Measurements from ENCODE around the gene TMEM108. TPM values are rescaled to one million over a fixed set of nuclear protein-coding genes. Genes with fewer than 3 reads are reported as not detected.

Gene TMEM108
- total and polyA plus RNA-seq, 10 of the 15 experiments (the other 5 are each of a cell fraction or from before 2014, with no cell fraction given), result 0.02 to 0.58 (median 0.12) TPM; not detected in 5

DNA sequence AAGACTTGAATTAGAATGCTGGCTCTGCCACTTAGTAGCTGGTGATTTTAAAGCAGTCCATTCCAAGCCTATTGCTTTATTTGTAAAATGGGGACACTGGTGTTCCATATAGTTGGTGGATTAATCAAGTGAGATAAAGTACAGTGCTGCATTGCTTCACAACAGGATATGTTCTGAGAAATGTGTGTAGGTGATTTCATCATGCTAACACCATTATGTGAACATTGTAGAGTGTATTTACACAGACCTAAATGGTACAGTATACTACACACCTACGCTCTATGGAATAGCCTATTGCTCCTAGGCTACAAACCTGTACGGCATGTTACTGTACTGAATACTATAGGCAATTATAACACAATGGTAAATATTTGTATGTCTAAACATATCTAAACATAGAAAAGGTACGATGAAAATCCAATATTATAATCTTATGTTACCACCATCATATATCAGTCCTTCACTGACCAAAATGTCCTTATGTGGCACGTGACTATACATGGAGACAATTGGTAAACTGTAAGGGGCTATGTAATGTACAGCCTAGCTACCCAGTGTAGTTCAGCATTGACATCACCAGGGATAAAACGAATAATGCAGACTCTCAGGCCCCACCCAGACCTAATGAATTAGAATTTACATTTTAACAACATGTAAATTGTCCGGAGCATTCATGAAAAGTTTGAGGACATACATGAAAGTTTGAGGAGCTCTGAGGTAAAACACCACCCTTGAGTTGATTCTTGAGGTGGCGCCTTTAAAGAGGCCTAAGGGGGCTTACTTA is 240.3 kb downstream of the TMEM108 start:
- FAIRE-seq, result no peak
- H3K4me2 ChIP-seq (ENCODE audit: control insufficient read depth, insufficient read depth), result no peak overlapping the region

DNA sequence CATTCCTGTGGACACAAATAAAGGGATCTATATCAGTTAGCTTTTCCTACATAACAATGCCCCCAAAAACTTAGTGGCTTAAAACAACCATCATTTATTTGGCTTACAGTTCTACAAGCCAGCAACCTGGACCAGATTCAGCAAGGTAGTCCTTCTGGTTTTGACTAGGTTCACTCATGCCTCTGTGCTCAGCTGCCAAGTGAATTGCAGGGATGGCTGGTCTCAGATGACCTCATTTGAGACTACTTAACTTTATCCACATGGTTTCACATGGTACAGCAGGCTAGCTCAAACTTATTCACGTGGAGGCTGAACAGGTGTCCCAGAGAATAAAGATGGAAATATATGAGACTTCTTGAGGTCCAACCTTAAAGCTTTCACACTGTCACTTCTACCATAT is 242.4 kb downstream of the TMEM108 start:
- Histone ChIP-seq H3K27ac (ENCODE audit: control insufficient read depth, insufficient read depth) (no peak overlapping the region), H3K9me3 (replicated peaks; ENCODE audit: control insufficient read depth, insufficient read depth, low read length) (no peaks in the 10 kb centered on the region), H2AFZ (ENCODE audit: control insufficient read depth, low read depth, low read length) (no peak overlapping the region), H3K79me2 (ENCODE audit: control insufficient read depth, insufficient read depth, low read length) (no peaks in the 10 kb centered on the region), H3K27me3 (replicated peaks in 1 of 2; ENCODE audit: control insufficient read depth in 2 of 2, insufficient read depth in 2 of 2, low read length in 1 of 2) (no peaks in the 10 kb centered on the region), H3K4me1 (ENCODE audit: control insufficient read depth, insufficient read depth, low read length) (no peaks in the 10 kb centered on the region), H3K9ac (ENCODE audit: control insufficient read depth, insufficient read depth, low read length) (no peak overlapping the region), H3K4me2 (ENCODE audit: control insufficient read depth, insufficient read depth) (no peak overlapping the region), H3K4me3 (no peak overlapping the region), H3K36me3 (ENCODE audit: control insufficient read depth in 2 of 2, insufficient read depth in 2 of 2, low read length in 1 of 2) (no peaks in the 10 kb centered on the region), H4K20me1 (ENCODE audit: control insufficient read depth, insufficient read depth) (no peaks in the 10 kb centered on the region)
- intact Hi-C loops (cut with micrococcal nuclease; ENCODE audit: unreplicated experiment) (no loop called here), in situ Hi-C loops (cut with MboI) (no loop called here)
- WGBS (ENCODE audit: insufficient coverage, insufficient replicate concordance, low lambda C conversion rate, missing lambda C conversion rate), result 0% methylated on average over 1 of the region's 1 CpG
- peak; percentile 7 for FAIRE-seq
- SMC1A ChIA-PET (ENCODE audit: uncharacterized antibody, unreplicated experiment), result no interaction called here
- RAD21 ChIA-PET (ENCODE audit: unreplicated experiment), result no interaction called here
- ATAC-seq, result 0 out of 3 replicates have a peak, but pooled peaks have one; percentile 28
- POLR2A ChIA-PET, result no interaction called here
- CTCF ChIA-PET, result interaction anchor here (0.7 kb wide), 1 partner anchor 558 kb away, joined by 3 read pairs; no protein-coding TSS in a partner anchor
- BruUV-seq (replicated peaks), result no TSS peak
- DNase-seq (ENCODE audit: low read depth, low spot score), result no peak
- TF ChIP-seq RBBP5 (conservative IDR thresholded peaks at IDR 0.05) (no peak), SMAD5 (IDR thresholded peaks at IDR 0.05; ENCODE audit: low read depth) (no peak), LARP7 (IDR thresholded peaks at IDR 0.05) (no peak), FOXM1 (IDR thresholded peaks at IDR 0.05; ENCODE audit: low read depth, low read length) (no peak), BACH1 (IDR thresholded peaks at IDR 0.05; ENCODE audit: borderline replicate concordance) (no peak), TBL1XR1 (IDR thresholded peaks at IDR 0.05; ENCODE audit: low read depth, low read length) (no peak), EED (IDR thresholded peaks at IDR 0.05; ENCODE audit: low read depth) (no peak), CBFB (IDR thresholded peaks at IDR 0.05; ENCODE audit: low read depth) (no peak), BMI1 (IDR thresholded peaks at IDR 0.05; ENCODE audit: borderline replicate concordance) (no peak), POLR2A (IDR thresholded peaks at IDR 0.05; ENCODE audit: low read depth, low read length) (no peak), MYC (IDR thresholded peaks at IDR 0.05; ENCODE audit: insufficient read depth, insufficient read length, insufficient replicate concordance, low read length, severe bottlenecking) (no peak), FOXK2 (IDR thresholded peaks at IDR 0.05) (no peak), ETV6 (conservative IDR thresholded peaks at IDR 0.05 in 1 of 2, IDR thresholded peaks at IDR 0.05 in 1 of 2; ENCODE audit: borderline replicate concordance in 1 of 2, low read depth in 1 of 2) (no peak), NBN (IDR thresholded peaks at IDR 0.05) (no peak), RB1 (IDR thresholded peaks at IDR 0.05; ENCODE audit: borderline replicate concordance) (no peak)
- TF ChIP-seq, protein P1, sequence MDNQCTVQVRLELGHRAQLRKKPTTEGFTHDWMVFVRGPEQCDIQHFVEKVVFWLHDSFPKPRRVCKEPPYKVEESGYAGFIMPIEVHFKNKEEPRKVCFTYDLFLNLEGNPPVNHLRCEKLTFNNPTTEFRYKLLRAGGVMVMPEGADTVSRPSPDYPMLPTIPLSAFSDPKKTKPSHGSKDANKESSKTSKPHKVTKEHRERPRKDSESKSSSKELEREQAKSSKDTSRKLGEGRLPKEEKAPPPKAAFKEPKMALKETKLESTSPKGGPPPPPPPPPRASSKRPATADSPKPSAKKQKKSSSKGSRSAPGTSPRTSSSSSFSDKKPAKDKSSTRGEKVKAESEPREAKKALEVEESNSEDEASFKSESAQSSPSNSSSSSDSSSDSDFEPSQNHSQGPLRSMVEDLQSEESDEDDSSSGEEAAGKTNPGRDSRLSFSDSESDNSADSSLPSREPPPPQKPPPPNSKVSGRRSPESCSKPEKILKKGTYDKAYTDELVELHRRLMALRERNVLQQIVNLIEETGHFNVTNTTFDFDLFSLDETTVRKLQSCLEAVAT (IDR thresholded peaks at IDR 0.05), result no peak

More for the DNA sequence above, 240.3 kb downstream of the TMEM108 start:
- H3K9ac ChIP-seq (ENCODE audit: control insufficient read depth, insufficient read depth, low read length), result no peak overlapping the region
- in situ Hi-C loops (cut with MboI), result no loop called here
- H3K36me3 ChIP-seq (ENCODE audit: control insufficient read depth in 2 of 2, insufficient read depth in 2 of 2, low read length in 1 of 2), result no peaks in the 10 kb centered on the region
- no peak for TF ChIP-seq CBX3 (IDR thresholded peaks at IDR 0.05; ENCODE audit: borderline replicate concordance, low read depth)
- no peak for TF ChIP-seq ZNF207 (IDR thresholded peaks at IDR 0.05; ENCODE audit: borderline replicate concordance)
- TF ChIP-seq POLR2AphosphoS2 (IDR thresholded peaks at IDR 0.05; ENCODE audit: low read depth, low read length), result no peak
- TF ChIP-seq ZNF24 (IDR thresholded peaks at IDR 0.05), result no peak
- TF ChIP-seq BHLHE40 (IDR thresholded peaks at IDR 0.05; ENCODE audit: borderline replicate concordance in 1 of 2, low read depth in 2 of 2, low read length in 1 of 2), result no peak
- TF ChIP-seq BRCA1 (IDR thresholded peaks at IDR 0.05; ENCODE audit: low read depth, low read length), result no peak
- BruUV-seq (replicated peaks), result no TSS peak
- RAD21 ChIA-PET (ENCODE audit: unreplicated experiment), result no interaction called here
- ATAC-seq (no peak), DNase-seq (ENCODE audit: low read depth, low spot score) (no peak)
- H2AFZ ChIP-seq (ENCODE audit: control insufficient read depth, low read depth, low read length), result no peak overlapping the region
- CTCF ChIA-PET, result no interaction called here
- H3K9me3 ChIP-seq (replicated peaks; ENCODE audit: control insufficient read depth, insufficient read depth, low read length), result no peaks in the 10 kb centered on the region
- H3K4me1 ChIP-seq (ENCODE audit: control insufficient read depth, insufficient read depth, low read length), result no peaks in the 10 kb centered on the region
- no peak overlapping the region for H3K4me3 ChIP-seq
- no peaks in the 10 kb centered on the region for H3K27me3 ChIP-seq (replicated peaks in 1 of 2; ENCODE audit: control insufficient read depth in 2 of 2, insufficient read depth in 2 of 2, low read length in 1 of 2)
- SMC1A ChIA-PET (ENCODE audit: uncharacterized antibody, unreplicated experiment), result no interaction called here
- no peaks in the 10 kb centered on the region for H3K79me2 ChIP-seq (ENCODE audit: control insufficient read depth, insufficient read depth, low read length)
- 32% methylated on average over 7 of the region's 7 CpGs for WGBS (ENCODE audit: insufficient coverage, insufficient replicate concordance, low lambda C conversion rate, missing lambda C conversion rate)
- intact Hi-C loops (cut with micrococcal nuclease; ENCODE audit: unreplicated experiment), result loop anchor here (5.0 kb wide), 1 partner anchor 236 kb away; no protein-coding TSS in a partner anchor
- H3K27ac ChIP-seq (ENCODE audit: control insufficient read depth, insufficient read depth), result no peak overlapping the region
- POLR2A ChIA-PET, result no interaction called here
- H4K20me1 ChIP-seq (ENCODE audit: control insufficient read depth, insufficient read depth), result no peaks in the 10 kb centered on the region

All from GM12878 (cell line).